CD8-positive, alpha-beta memory T cell (primary cell): ENCODE results near the gene RPL27. TPM values are rescaled to one million over a fixed set of nuclear protein-coding genes. Genes with fewer than 3 reads are reported as not detected.

Source experiments
- CTCF ChIA-PET: fragments of 350-600 bp; sonication (Branson Sonifier 250); formaldehyde crosslinking; loops from one replicate; lab custom pipeline; 2021; ENCODE audit warnings: antibody characterized with exemption; lab: Charles Lee
- POLR2A ChIA-PET: fragments of 350-600 bp; sonication (Branson Sonifier 250); formaldehyde crosslinking; loops from one replicate; lab custom pipeline; 2021; ENCODE audit warnings: antibody characterized with exemption; lab: Charles Lee
- DNase-seq, 5 donors: peaks; one replicate each; pipeline versions ENCODE4 v3.0.0 to v3.0.0-alpha.2; 2020 to 2022; ENCODE audit warnings: mixed read lengths in 1 of 5
- H3K27ac ChIP-seq: one replicate; pipeline ENCODE4 v1.7.0; 2013; ENCODE audit warnings: low read depth, mild to moderate bottlenecking, low read length, moderate library complexity
- H3K27me3 ChIP-seq: 2 replicates; pipeline ENCODE4 v1.7.0; 2013; ENCODE audit warnings: low read length, mild to moderate bottlenecking; ENCODE audit not compliant: insufficient read depth, poor library complexity, severe bottlenecking
- H3K36me3 ChIP-seq: 2 replicates; pipeline ENCODE4 v1.7.0; 2013; ENCODE audit warnings: mild to moderate bottlenecking, low read length, moderate library complexity; ENCODE audit not compliant: insufficient read depth
- H3K4me1 ChIP-seq: 2 replicates; pipeline ENCODE4 v1.7.0; 2013; ENCODE audit warnings: mild to moderate bottlenecking, low read length, moderate library complexity; ENCODE audit not compliant: insufficient read depth
- H3K4me3 ChIP-seq: 2 replicates; pipeline ENCODE4 v1.7.0; 2013; ENCODE audit warnings: mild to moderate bottlenecking, low read length
- H3K9me3 ChIP-seq: 2 replicates; pipeline ENCODE4 v1.7.0; 2013; ENCODE audit warnings: mild to moderate bottlenecking, low read length
- H3K27ac Mint-ChIP-seq, 8 donors: one replicate each; pipeline ENCODE4 v1.8.0; 2020 to 2021; ENCODE audit warnings: mixed read lengths in 8 of 8, mild to moderate bottlenecking in 6 of 8, inconsistent platforms in 3 of 8, moderate library complexity in 3 of 8
- H3K27me3 Mint-ChIP-seq, 2 donors: one replicate each; pipeline ENCODE4 v1.8.0; 2020 to 2021; ENCODE audit warnings: mixed read lengths in 2 of 2, mild to moderate bottlenecking in 1 of 2, moderate library complexity in 1 of 2
- H3K36me3 Mint-ChIP-seq, 3 donors: one replicate each; pipeline ENCODE4 v1.8.0; 2020 to 2021; ENCODE audit warnings: mixed read lengths in 3 of 3, inconsistent platforms in 1 of 3, mild to moderate bottlenecking in 1 of 3
- H3K4me1 Mint-ChIP-seq, 3 donors: one replicate each; pipeline ENCODE4 v1.8.0; 2020 to 2021; ENCODE audit warnings: mixed read lengths in 3 of 3, inconsistent platforms in 1 of 3, mild to moderate bottlenecking in 1 of 3
- H3K4me3 Mint-ChIP-seq, 7 donors: one replicate each; pipeline ENCODE4 v1.8.0; 2020 to 2021; ENCODE audit warnings: mixed read lengths in 7 of 7, mild to moderate bottlenecking in 6 of 7, moderate library complexity in 4 of 7, inconsistent platforms in 2 of 7
- H3K9me3 Mint-ChIP-seq, 5 donors: one replicate each; pipeline ENCODE4 v1.8.0; 2020 to 2022; ENCODE audit warnings: mixed read lengths in 5 of 5, mild to moderate bottlenecking in 3 of 5, moderate library complexity in 2 of 5, inconsistent platforms in 1 of 5
- polyA plus RNA-seq: library from polyadenylated mRNA; unstranded; fragments of 300-500 nt; fragmentation: Illumina TruSeq; gene quantifications from one replicate; pipeline ENCODE4 v1.2.3, GENCODE V29; 2021
- total RNA-seq, 2 experiments: library from RNA; stranded (reverse); gene quantifications; one replicate each; pipeline ENCODE4 v1.2.3, GENCODE V29; 2021

The RPL27 gene
- total and polyA plus RNA-seq, 3 experiments from 2014 or later = 1,412 to 1,922 (median 1,428) TPM

DNA sequence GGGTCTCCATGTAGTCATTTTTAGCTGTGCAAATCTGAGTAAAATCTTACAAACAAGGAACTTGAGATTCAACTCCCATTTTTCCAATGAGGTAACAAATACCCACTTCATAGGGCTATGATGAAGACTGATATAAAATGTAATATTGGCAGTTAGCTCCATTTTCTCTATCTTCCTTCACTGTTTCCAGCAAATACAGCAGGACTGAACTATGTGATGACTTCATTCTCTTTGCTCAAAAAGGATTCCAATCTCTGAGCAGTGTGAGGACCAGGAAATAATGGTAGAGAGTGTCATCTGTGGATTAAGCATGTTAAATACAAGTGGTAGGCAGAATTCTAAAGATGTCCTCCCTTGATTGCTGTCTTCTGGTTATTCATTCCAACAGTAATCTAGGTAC lies 45.1 kb downstream of the RPL27 start:
- H3K36me3 Mint-ChIP-seq = no peaks in the 10 kb centered on the region
- Histone ChIP-seq H3K27ac (no peak overlapping the region), H3K4me1 (no peaks in the 10 kb centered on the region), H3K9me3 (no peaks in the 10 kb centered on the region), H3K4me3 (no peak overlapping the region), H3K36me3 (no peaks in the 10 kb centered on the region), H3K27me3 (no peaks in the 10 kb centered on the region)
- ChIA-PET CTCF (no interaction called here), POLR2A (interaction anchor here (0.6 kb wide), 1 partner anchor 86 kb away, joined by 3 read pairs; no protein-coding TSS in a partner anchor)
- H3K4me1 Mint-ChIP-seq = no peaks in the 10 kb centered on the region
- no peak for DNase-seq
- H3K27ac Mint-ChIP-seq = peak overlapping the region in 2 of 8 donors; percentile 37 to 39
- no peak overlapping the region for H3K4me3 Mint-ChIP-seq
- no peaks in the 10 kb centered on the region for H3K9me3 Mint-ChIP-seq
- H3K27me3 Mint-ChIP-seq = no peaks in the 10 kb centered on the region

DNA sequence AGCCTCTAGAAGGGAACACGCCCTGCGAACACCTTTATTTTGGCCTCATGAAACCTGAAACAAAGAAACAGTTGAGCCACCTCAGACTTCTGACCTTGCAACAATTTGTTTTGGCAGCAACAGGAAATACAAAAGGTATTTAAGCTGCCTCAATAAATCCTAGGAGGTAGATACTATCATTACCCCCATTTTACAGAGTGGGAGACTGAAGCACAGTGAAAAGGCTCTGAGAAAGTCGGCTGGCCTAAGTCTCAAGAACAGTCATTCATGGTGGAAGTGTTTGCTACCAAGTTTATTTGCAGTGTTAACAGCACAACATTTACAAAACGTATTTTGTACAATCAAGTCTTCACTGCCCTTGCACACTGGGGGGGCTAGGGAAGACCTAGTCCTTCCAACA lies 45.8 kb downstream of the RPL27 start:
- no peaks in the 10 kb centered on the region for H3K27me3 ChIP-seq
- ChIA-PET CTCF (no interaction called here), POLR2A (no interaction called here)
- no peaks in the 10 kb centered on the region for H3K36me3 ChIP-seq
- no peak overlapping the region for H3K4me3 Mint-ChIP-seq
- no peaks in the 10 kb centered on the region for H3K9me3 Mint-ChIP-seq
- H3K4me1 ChIP-seq = no peaks in the 10 kb centered on the region
- no peaks in the 10 kb centered on the region for H3K9me3 ChIP-seq
- H3K27ac Mint-ChIP-seq = no peak overlapping the region
- H3K4me1 Mint-ChIP-seq = no peaks in the 10 kb centered on the region
- H3K27ac ChIP-seq = no peak overlapping the region
- no peak overlapping the region for H3K4me3 ChIP-seq
- H3K27me3 Mint-ChIP-seq = no peaks in the 10 kb centered on the region
- no peaks in the 10 kb centered on the region for H3K36me3 Mint-ChIP-seq
- no peak for DNase-seq

DNA sequence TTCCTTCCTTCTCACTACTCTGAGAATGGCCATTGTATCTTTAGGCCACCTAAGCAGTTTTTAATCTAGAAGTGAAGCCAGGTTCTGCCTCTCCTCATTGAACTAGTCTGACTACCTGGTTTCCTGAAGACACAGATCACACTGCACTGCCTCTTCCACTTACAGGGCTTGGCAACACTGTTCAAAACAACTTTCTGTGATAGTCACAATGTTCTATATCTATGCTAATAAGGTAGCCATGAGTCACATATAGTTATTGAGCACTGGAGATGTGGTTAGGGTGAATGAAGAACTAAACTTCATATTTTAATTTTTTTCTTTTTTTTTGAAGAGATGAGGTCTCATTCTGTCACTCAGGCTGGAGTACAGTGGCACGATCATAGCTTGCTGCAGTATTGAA lies 53.8 kb downstream of the RPL27 start:
- Histone ChIP-seq H3K4me3 (no peak overlapping the region), H3K4me1 (no peaks in the 10 kb centered on the region), H3K27me3 (no peaks in the 10 kb centered on the region), H3K9me3 (no peaks in the 10 kb centered on the region), H3K36me3 (no peaks in the 10 kb centered on the region), H3K27ac (no peak overlapping the region)
- no peak overlapping the region for H3K4me3 Mint-ChIP-seq
- POLR2A ChIA-PET = no interaction called here
- no peaks in the 10 kb centered on the region for H3K9me3 Mint-ChIP-seq
- CTCF ChIA-PET = no interaction called here
- H3K4me1 Mint-ChIP-seq = no peaks in the 10 kb centered on the region
- no peak for DNase-seq
- peak overlapping the region in 1 of 8 donors; percentile 50 for H3K27ac Mint-ChIP-seq
- H3K27me3 Mint-ChIP-seq = no peaks in the 10 kb centered on the region
- H3K36me3 Mint-ChIP-seq = peaks cover 0 to 5% (median 0%) of the 10 kb centered on the region in 3 donors

Other genes with a start within 250 kb of the RPL27 start
- gene RAMP2, start 237.2 kb upstream of the RPL27 start, total RNA-seq = not detected
- not detected for gene RAMP2, start 237.2 kb upstream of the RPL27 start, polyA plus RNA-seq
- gene VPS25, start 225.0 kb upstream of the RPL27 start, total RNA-seq = 100 to 1,000 TPM; 101 to 108 TPM
- 63.8 TPM for gene VPS25, start 225.0 kb upstream of the RPL27 start, polyA plus RNA-seq
- under 1 TPM; 0.18 to 0.55 TPM for gene WNK4, start 217.8 kb upstream of the RPL27 start, total RNA-seq
- gene WNK4, start 217.8 kb upstream of the RPL27 start, polyA plus RNA-seq = not detected
- 10 to 100 TPM; 55.5 to 60.8 TPM for gene COA3, start 199.7 kb upstream of the RPL27 start, total RNA-seq
- gene COA3, start 199.7 kb upstream of the RPL27 start, polyA plus RNA-seq = 132 TPM
- gene CNTD1, start 199.6 kb upstream of the RPL27 start, total RNA-seq = not detected
- 0.15 TPM for gene CNTD1, start 199.6 kb upstream of the RPL27 start, polyA plus RNA-seq
- gene BECN1, start 174.1 kb upstream of the RPL27 start, total RNA-seq = 10 to 100 TPM; 89.2 to 90.6 TPM
- gene BECN1, start 174.1 kb upstream of the RPL27 start, polyA plus RNA-seq = 147 TPM
- 100 to 1,000 TPM; 243 to 244 TPM for gene PSME3, start 165.0 kb upstream of the RPL27 start, total RNA-seq
- 136 TPM for gene PSME3, start 165.0 kb upstream of the RPL27 start, polyA plus RNA-seq
- gene AOC2, start 153.8 kb upstream of the RPL27 start, total RNA-seq = 1 to 10 TPM; 2.4 to 2.7 TPM
- 0.09 TPM for gene AOC2, start 153.8 kb upstream of the RPL27 start, polyA plus RNA-seq
- 1 to 10 TPM; 1.0 to 1.3 TPM for gene AOC3, start 147.2 kb upstream of the RPL27 start, total RNA-seq
- gene AOC3, start 147.2 kb upstream of the RPL27 start, polyA plus RNA-seq = not detected
- not detected for gene G6PC1, start 97.6 kb upstream of the RPL27 start, total RNA-seq
- not detected for gene G6PC1, start 97.6 kb upstream of the RPL27 start, polyA plus RNA-seq
- gene AARSD1, start 34.0 kb upstream of the RPL27 start, total RNA-seq = 100 to 1,000 TPM in 1 of 2 experiments, 10 to 100 TPM in 1; 99.1 to 102 TPM
- 39.4 TPM for gene AARSD1, start 34.0 kb upstream of the RPL27 start, polyA plus RNA-seq
- gene PTGES3L, start 18.3 kb upstream of the RPL27 start, total RNA-seq = under 1 TPM; 0.37 to 0.55 TPM
- not detected for gene PTGES3L, start 18.3 kb upstream of the RPL27 start, polyA plus RNA-seq
- gene RUNDC1, start 17.9 kb upstream of the RPL27 start, total RNA-seq = 10 to 100 TPM; 12.8 to 13.1 TPM
- 22.4 TPM for gene RUNDC1, start 17.9 kb upstream of the RPL27 start, polyA plus RNA-seq
- 10 to 100 TPM; 23.2 to 24.0 TPM for gene IFI35, start 8.4 kb downstream of the RPL27 start, total RNA-seq
- 73.2 TPM for gene IFI35, start 8.4 kb downstream of the RPL27 start, polyA plus RNA-seq
- gene VAT1, start 24.0 kb downstream of the RPL27 start, total RNA-seq = 10 to 100 TPM; 31.1 to 35.9 TPM
- gene VAT1, start 24.0 kb downstream of the RPL27 start, polyA plus RNA-seq = 42.2 TPM
- gene RND2, start 26.8 kb downstream of the RPL27 start, total RNA-seq = under 1 TPM; 0.04 to 0.22 TPM
- gene RND2, start 26.8 kb downstream of the RPL27 start, polyA plus RNA-seq = not detected
- gene BRCA1, start 126.9 kb downstream of the RPL27 start, total RNA-seq = 10 to 100 TPM; 66.8 to 71.5 TPM
- 3.3 TPM for gene BRCA1, start 126.9 kb downstream of the RPL27 start, polyA plus RNA-seq
- gene NBR1, start 172.8 kb downstream of the RPL27 start, total RNA-seq = 10 to 100 TPM; 42.6 to 44.3 TPM
- gene NBR1, start 172.8 kb downstream of the RPL27 start, polyA plus RNA-seq = 81.4 TPM
- 10 to 100 TPM in 1 of 2 experiments, 1 to 10 TPM in 1; 8.8 to 10.2 TPM for gene TMEM106A, start 213.5 kb downstream of the RPL27 start, total RNA-seq
- 5.3 TPM for gene TMEM106A, start 213.5 kb downstream of the RPL27 start, polyA plus RNA-seq
- under 1 TPM in 1 of 2 experiments, not detected in 1; 0.33 TPM for gene CCDC200, start 230.2 kb downstream of the RPL27 start, total RNA-seq
- 0.90 TPM for gene CCDC200, start 230.2 kb downstream of the RPL27 start, polyA plus RNA-seq
- 1,000 to 10,000 TPM; 2,936 to 3,357 TPM for gene RNU2-1, start 235.6 kb downstream of the RPL27 start, total RNA-seq
- not detected for gene RNU2-1, start 235.6 kb downstream of the RPL27 start, polyA plus RNA-seq